MM.1S (cell line): ENCODE measurements around the gene GPAT2.
"Not testable (repeated sequence)": the region's sequence is repeated elsewhere in the genome, so short reads cannot be mapped to it uniquely, and the experiment has no call there.

Experiments used
- EZH2 ChIP-seq: fragments of 300-600 bp; sonication (generic); optimal IDR thresholded peaks from 2 replicates; pipeline ENCODE3; 2017; ENCODE audit warnings: low read depth, mild to moderate bottlenecking, antibody characterized with exemption, low read length, mixed read lengths
- EZH2phosphoT487 ChIP-seq: fragments of 300-600 bp; sonication (generic); IDR thresholded peaks from 2 replicates; pipeline ENCODE4 v1.6.1; 2018; ENCODE audit warnings: antibody characterized with exemption, low read length
- TF ChIP-seq, protein P1 (sequence below): fragments of 300-600 bp; sonication (generic); IDR thresholded peaks from 2 replicates; pipeline ENCODE4 v1.5.1; 2016; ENCODE audit warnings: antibody characterized with exemption, low read length, mixed read lengths

DNA sequence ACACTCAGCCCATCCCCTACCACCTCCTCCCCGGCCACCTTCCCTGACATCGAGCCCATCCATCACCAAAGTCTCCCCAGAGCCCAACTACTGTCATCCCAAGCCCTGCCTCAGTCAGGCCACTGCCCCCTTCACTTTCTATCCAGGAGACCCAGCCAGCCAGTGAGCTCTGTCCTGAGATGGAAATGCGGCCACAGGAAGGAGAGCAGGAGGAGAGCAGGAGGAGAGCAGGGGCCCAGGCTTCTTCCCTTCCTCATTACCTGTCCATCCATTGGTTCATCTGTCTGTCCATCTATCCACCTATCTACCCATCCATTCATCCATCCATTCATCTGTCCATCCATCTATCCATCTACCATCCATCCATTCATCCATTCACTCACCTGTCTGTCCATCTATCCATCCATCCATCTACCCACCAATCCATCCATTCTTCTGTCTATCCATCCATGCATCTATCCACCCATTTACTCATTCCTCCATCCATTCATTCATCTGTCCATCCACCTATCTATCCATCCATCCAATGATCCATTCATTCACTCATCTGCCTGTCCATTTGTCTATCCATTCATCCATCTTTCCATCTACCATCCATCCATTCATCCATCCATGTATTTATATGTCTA lies 29.4 kb upstream of the GPAT2 start:
- TF ChIP-seq, protein P1, sequence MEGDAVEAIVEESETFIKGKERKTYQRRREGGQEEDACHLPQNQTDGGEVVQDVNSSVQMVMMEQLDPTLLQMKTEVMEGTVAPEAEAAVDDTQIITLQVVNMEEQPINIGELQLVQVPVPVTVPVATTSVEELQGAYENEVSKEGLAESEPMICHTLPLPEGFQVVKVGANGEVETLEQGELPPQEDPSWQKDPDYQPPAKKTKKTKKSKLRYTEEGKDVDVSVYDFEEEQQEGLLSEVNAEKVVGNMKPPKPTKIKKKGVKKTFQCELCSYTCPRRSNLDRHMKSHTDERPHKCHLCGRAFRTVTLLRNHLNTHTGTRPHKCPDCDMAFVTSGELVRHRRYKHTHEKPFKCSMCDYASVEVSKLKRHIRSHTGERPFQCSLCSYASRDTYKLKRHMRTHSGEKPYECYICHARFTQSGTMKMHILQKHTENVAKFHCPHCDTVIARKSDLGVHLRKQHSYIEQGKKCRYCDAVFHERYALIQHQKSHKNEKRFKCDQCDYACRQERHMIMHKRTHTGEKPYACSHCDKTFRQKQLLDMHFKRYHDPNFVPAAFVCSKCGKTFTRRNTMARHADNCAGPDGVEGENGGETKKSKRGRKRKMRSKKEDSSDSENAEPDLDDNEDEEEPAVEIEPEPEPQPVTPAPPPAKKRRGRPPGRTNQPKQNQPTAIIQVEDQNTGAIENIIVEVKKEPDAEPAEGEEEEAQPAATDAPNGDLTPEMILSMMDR, result not testable (repeated sequence)
- not testable (repeated sequence) for TF ChIP-seq EZH2, EZH2phosphoT487
